ENCODE results near the gene GNPTAB. TPM values are rescaled to one million over a fixed set of nuclear protein-coding genes. Genes with fewer than 3 reads are reported as not detected.
"Not testable (repeated sequence)": the region's sequence is repeated elsewhere in the genome, so short reads cannot be mapped to it uniquely, and the experiment has no call there.

Gene GNPTAB
- total and polyA plus RNA-seq, 2 of the 4 experiments (the other 2 are of a cell fraction), result 16.0 to 24.2 TPM

- H3K9me1 ChIP-seq (ENCODE audit: insufficient read depth, low read length); BruUV-seq (replicated peaks); H4K91ac ChIP-seq (ENCODE audit: insufficient read depth, low read depth, low read length); dilution Hi-C loops (cut with HindIII; ENCODE audit: low sequenced_read_pairs, unreplicated experiment); H3K14ac ChIP-seq (replicated peaks; ENCODE audit: low read depth, low read length); H2AK9ac ChIP-seq (replicated peaks; ENCODE audit: low read depth, low read length, poor library complexity); H3K56ac ChIP-seq (ENCODE audit: extremely low read depth, insufficient read depth, low read length); DNase-seq; H2BK20ac ChIP-seq (ENCODE audit: low read depth, low read length); H3K27me3 ChIP-seq (ENCODE audit: control insufficient read depth, insufficient read depth, low read length); intact Hi-C loops (cut with micrococcal nuclease); H4K20me1 ChIP-seq (ENCODE audit: insufficient read depth, low read length); H3K79me1 ChIP-seq (ENCODE audit: low read depth in 1 of 2, low read length in 2 of 2); H2BK15ac ChIP-seq (ENCODE audit: low read depth, low read length); H2AFZ ChIP-seq (replicated peaks; ENCODE audit: low read length, poor library complexity); H3K9me3 ChIP-seq (ENCODE audit: control insufficient read depth, insufficient read depth, low read length); in situ Hi-C loops (cut with MboI; ENCODE audit: low sequenced_read_pairs); ATAC-seq (ENCODE audit: low read depth); H3K36me3 ChIP-seq (ENCODE audit: control insufficient read depth, insufficient read depth, low read length); H3K9ac ChIP-seq (ENCODE audit: low read depth, low read length); POLR2A ChIA-PET (ENCODE audit: unreplicated experiment); H3K4ac ChIP-seq (ENCODE audit: low read depth, low read length); H3K23ac ChIP-seq (ENCODE audit: low read depth, low read length); H3K4me3 ChIP-seq (ENCODE audit: insufficient read depth, low read depth, low read length): not testable (repeated sequence)
- H3K4me1 ChIP-seq (ENCODE audit: control insufficient read depth, insufficient read depth, low read length), result peaks cover 20% of the 10 kb centered on the region
- H3K27ac ChIP-seq (ENCODE audit: insufficient read depth, low read length), result peak overlapping the region; percentile 78
- H4K8ac ChIP-seq (ENCODE audit: low read depth in 2 of 2, low read length in 2 of 2), result 0 out of 4 replicates have a peak overlapping the region, but pooled peaks of 1 of the 2 experiments have one; percentile 3
- peak overlapping the region; percentile 29; the same call in 1 of the 2 replicates for H3K4me2 ChIP-seq (ENCODE audit: low read depth, low read length)
- peak overlapping the region; percentile 37 for H2BK5ac ChIP-seq (ENCODE audit: low read depth, low read length, poor library complexity, severe bottlenecking)
- WGBS, 2 experiments (ENCODE audit: extremely low coverage in 2 of 2, insufficient read length in 1 of 2), result no CpG with 5 or more reads among the region's 5 CpGs
- H2AK5ac ChIP-seq (ENCODE audit: low read depth, low read length), result 0 out of 2 replicates have a peak overlapping the region, but pooled peaks have one; percentile 29
- H4K5ac ChIP-seq (ENCODE audit: low read depth, low read length), result peak overlapping the region; percentile 69; the same call in 1 of the 2 replicates
- peak overlapping the region; percentile 35 for H2BK120ac ChIP-seq (ENCODE audit: low read depth, low read length)
- H3K18ac ChIP-seq (ENCODE audit: low read depth, low read length), result peak overlapping the region; percentile 89
- CTCF ChIA-PET, result interaction anchor here (0.7 to 1.3 kb wide), 2 partner anchors 10 to 37 kb away, joined by 4 to 5 read pairs; no protein-coding TSS in a partner anchor
Observed at GRCh38 chr12:101856614-101857013, 25.9 kb upstream of the GNPTAB start.
